Fibroblast of the conjunctiva (primary cell): ENCODE data around the gene ZNF217.
A peak's percentile ranks its signal among the peaks of the same experiment; 100 is the strongest.
"Not testable (repeated sequence)": the region's sequence is repeated elsewhere in the genome, so short reads cannot be mapped to it uniquely, and the experiment has no call there.

Experiments used
- DNase-seq: peaks from one replicate; pipeline ENCODE4 v3.0.0-alpha.2; 2010; ENCODE audit warnings: low read depth

ZNF217 gene

DNA sequence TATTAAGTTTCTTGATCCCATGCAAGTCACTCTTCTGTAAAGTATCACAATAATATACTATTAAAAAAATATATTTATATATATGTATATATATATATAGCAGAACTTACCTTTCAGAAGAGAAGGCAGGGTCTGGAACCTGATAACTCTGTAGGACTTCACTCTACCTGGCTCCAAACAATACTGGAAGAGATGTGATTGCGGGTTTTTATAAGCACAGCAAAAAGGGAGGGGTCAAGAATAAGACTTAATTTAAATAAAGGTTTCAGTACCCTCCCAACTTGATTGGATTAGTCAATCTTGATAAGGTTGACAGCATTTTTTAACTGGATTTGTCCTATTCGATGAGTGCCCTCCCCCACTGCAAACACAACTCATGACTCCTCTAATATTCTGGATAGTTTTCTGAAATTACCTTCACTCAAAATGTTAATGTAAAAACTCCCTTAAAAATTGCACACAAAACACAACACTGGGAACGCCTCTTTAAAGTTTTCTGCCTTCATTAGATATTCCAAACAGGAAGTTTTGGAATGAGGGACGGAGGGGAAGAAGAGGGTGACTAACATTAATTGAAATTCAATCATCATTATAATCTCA is 4.0 kb upstream of the ZNF217 start:
- DNase-seq, result no peak

DNA sequence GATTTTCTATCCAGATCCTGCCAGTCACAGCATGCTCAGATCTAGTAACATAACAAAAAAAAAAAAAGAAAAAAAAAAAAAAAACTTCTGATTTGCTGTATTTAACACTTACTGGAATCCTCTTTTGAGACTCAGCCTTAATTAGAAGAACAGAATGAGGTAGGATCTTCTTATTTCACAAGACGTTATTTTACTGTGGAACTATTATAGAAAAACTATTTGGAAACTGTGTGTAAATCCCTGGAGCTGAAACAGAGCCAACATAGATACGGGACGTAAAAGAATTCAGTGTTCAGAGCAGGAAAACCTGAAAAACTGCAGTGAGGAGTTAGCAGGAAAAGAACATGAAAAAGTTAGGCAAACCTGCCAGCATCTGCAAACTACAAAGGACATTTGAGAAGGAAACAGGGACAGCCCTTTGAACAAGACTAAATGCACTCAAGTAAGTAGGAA is 3.4 kb upstream of the ZNF217 start:
- no peak for DNase-seq

DNA sequence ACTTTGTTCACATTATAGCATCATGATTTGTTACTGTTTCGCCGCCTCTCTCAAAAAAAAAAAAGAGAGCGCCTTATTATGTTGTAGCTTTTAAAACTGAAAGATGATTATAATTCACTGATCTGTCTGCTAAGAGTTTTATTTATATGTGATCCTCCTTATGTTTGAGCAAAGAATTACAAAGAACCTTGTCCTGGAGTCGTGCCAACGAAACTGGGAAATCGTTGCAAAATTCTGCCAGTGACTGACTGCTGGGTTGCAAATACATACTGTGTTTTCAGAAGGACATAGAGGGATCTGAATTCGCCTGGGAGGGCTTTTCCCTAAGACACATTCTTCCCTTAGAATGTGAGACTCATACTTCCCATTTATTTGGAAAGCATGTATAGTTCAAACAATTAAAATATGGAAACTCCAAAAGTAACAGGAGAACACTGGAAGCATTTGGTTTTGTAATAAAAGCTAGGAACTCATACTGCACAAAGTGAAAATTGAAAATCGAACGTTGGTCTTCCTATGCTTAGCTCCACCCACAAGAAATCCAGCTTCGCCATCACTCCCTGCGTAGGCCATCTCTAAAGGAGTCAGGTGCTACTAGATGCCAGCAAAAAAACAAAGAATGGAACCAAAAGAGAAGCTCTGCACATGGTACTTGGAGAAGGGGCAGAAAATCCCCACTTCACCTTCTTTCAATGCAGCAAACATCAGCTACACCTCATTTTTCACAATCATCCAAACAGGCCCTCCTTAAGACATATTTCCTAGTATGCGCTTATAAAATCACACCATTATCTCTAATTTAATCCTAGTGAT is 2.8 kb upstream of the ZNF217 start:
- DNase-seq, result not testable (repeated sequence)

DNA sequence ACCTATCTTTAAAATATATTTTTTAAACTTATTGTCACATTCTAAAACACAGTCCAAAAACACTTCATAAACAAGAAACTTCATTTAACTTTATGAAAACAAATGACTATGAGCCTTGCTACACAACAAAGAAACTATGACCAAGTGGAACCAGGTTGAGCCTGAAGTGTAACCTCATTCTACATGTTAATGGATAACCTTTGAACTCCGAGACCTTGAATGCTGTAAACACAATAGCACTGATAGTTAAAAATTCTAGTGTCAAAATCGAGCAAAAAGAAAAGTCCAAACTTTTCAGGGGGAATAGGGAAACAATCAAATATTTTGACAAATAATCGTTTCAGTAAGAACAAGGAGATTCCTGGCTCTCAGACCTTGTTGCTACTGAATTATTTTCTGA is 2.1 kb upstream of the ZNF217 start:
- not testable (repeated sequence) for DNase-seq

DNA sequence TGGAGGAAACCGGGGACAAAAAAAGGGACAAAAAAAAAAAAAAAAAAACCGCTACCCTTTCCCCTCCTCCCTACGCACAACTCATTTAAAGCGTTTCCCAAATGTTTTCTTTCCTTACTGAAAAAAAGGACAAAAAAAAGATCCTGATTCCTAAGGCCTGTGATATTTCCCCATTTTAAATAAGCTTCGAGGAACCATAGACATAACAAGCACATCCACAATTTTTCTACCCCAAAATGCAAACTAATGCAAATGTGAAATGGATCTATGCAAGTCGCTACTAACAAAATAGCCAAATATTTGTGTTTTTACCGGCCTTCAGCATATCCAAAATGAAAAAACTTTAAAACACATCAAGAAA is 1.4 kb upstream of the ZNF217 start:
- DNase-seq, result no peak

DNA sequence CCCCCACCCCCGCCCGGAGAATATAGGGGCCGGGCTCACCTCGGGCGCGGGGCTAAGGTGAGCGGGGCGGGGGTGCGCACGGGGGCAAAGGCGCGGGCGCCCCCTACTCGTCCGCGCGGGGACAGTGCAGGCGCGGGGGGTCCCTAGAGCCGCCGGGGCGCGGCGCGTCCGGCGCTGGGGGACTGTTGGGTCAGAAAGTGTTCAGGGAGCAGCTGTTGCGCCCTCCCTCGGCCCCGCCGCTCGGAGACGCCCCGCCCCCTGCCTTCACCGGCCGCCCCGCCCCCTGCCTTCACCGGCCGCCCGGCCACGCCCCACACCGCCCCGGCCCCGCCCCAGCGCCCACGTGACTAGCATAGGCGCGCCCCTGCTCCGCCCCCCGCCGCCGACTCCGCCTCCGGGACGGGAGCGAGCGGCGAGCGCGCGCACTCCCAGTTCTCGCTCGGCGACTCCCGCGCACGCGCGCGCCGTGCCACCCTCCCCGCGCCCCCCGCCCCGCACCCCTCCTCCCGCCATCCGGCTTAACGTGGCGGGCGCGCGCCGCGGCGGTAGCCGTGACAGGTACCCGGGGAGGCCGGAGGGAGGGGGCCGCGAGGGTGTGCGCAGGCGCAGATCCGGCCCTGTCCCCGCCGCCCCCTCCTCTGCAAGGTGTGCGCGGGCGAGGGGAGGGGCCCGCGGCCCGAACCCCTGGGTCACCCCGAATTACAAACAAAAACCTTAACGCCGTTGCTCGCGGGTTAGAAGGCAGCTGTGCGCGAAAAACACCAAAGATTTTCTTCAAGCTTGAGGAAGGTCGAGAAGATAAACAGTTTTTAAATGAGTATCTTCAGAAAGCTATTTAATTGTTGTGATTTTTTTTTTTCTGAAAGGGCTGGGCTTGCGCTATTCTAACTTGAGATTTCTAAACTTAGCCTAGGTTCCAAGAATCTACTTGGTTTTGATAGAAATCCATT is 704 bp upstream of the ZNF217 start:
- peak; percentile 83 for DNase-seq

DNA sequence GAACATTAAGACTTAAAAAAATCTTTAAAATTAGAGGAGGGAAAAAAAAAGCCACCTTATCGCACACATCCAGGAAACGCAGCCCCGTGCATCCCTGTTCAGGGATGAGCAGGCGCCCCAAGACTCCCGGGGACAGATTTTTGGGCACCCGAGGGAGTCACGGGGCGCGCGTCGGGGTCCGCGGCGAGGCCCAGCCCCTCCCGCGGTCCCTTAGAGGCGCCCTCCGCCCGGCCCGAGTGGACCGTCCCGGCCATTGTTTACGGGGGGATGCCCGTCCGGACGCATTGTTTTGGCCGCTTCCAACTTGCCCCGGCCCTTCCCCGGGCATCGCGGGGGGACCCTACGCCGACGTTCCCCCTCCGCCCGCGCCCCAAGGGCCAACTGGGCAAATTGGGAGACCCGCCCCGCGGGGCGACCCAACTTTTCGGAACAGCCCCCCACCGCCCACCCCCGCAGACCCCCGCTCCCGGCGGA is 610 bp downstream of the ZNF217 start:
- DNase-seq, result no peak

DNA sequence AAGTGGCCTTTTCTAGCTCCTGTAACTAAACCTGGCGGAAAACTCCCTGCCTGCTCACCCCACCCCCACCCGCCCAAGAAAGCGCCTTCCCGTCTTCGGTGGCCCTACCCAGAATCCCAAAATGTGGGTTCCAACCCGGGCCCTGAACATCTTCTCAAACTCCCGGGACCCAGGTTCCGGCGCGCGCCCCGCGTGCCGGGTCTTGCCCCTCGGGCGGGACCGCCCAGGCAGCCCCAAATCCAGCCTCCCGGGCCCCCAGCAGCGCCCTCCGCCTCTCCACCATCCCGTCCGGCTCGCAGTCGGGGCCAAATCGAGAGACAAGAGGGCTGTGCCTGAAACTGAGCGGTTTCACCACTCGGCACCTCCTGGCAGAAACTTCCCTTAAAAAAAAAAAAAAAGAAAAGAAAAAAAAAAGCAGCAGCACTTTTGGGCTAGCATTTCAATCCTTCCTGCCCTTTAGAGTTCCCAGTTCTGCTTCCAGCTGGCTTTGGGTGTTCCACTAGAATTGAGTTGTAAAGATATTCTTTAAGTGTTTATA is 1.1 kb downstream of the ZNF217 start:
- not testable (repeated sequence) for DNase-seq

DNA sequence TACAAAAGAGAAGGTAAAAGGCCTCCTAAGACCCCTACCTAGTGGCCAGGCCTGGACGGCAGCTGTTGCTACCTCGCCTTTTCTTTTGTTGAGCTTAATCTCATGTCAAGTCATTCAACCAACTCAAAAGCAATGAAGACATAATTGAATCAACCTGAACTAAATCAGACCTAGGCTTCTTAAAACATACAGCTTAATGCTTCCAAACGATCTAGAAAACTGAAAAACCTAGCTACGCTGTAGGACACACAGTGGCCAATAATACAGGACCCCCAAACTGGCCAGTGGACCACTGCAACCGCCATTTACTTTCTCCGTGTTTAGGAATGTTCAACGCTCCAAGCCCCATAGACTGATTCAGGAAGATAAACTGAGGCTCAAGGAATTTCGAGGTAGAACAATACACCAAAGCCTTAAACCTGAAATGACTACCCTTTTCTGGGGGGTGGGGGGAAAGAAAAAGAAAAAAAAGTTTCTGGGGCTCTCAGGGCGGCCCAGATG is 1.6 kb downstream of the ZNF217 start:
- DNase-seq, result not testable (repeated sequence)

DNA sequence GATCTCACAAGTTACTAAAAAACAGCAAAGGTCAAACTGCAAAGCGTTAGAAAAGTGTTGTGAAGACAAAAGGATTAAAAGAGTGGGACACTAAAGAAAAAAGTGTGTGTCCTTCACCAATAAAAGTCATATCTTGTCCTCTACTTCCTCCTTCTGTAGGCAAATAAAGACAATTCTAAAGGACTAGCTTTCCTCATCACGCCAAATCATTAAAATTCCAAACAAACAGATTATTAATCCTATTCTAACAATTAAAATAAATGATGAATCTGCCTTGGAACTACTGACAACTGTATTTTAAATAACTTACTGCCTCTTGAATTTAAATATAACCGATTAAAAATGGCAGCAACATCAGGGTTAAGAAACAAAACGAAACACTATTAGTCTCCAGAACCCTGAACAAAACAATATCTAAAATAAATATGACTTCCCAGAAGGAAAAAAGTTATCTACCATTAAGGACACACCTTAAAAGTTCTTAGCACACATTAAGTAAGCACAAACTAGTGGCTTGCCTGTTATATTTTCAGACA is 2.4 kb downstream of the ZNF217 start:
- DNase-seq, result not testable (repeated sequence)

DNA sequence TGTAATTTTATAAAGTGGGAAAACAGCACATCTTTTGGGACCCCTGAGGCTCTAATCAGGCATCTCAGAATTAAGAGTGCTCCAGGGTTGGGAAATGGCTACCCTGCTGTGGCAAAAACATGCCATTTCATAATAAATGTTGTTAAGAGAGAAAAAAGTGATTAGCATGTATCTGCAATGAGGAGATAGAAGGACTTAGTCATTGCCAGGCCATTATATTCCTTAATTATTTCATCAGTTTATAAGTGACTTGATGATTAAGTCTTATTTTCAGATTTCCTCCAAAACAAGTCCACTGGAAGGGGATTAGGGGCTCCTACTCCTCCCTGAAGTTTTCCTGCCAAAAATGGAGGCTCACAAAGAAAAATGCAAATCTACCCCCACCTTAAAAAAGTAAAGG is 3.0 kb downstream of the ZNF217 start:
- DNase-seq, result not testable (repeated sequence)

DNA sequence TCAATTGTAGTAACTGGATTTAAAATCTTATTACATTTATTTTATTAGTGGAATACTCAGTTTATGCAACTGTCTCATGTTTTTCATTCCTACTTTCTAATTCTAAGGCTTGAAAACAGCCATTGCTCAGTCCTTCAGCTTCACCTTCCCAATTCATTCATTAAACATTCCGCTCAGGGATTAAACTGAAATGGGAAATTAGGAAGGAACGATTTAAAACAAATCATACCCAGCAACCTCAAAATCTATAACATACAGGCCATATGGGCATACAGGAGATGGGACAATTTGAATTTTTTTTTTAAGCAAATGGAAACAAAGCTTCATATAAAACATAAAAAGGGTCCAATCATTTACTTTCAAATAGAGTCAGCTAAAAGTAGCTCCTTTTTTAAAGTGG is 3.5 kb downstream of the ZNF217 start:
- DNase-seq, result not testable (repeated sequence)

DNA sequence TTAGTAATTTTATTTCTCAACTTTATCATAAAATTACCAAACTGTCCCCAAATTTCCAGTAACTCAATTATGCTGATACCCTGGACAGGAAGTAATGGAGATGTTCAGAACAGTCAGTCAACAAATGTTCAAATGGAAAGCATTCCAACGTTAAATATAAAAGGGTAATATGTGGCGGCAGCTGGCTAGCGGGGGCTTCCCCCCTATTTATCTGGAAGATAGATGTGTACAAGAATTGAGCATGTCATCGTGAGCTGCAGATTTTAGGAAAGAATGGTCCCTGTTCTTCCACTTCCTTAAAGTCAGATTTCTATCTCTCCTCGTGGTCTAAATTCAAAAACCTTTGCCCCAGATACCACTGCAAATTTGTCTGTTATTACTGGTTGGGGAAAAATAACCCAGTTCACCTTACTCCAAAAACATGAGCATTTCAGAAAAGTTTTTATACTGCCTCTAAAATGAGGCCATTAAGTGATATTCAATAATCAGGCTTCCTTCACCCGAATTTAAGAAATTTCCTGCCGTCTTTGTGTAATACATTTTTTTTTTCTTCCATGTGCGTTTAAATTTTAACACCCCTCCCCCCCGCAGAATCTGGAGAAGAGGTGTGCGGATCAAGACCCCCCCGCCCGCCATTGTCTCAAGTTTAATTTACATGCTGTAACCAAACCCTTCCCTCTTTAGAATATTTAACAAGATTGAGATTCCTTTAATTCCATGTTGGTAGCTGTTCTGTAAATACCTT is 4.1 kb downstream of the ZNF217 start:
- DNase-seq, result not testable (repeated sequence)

DNA sequence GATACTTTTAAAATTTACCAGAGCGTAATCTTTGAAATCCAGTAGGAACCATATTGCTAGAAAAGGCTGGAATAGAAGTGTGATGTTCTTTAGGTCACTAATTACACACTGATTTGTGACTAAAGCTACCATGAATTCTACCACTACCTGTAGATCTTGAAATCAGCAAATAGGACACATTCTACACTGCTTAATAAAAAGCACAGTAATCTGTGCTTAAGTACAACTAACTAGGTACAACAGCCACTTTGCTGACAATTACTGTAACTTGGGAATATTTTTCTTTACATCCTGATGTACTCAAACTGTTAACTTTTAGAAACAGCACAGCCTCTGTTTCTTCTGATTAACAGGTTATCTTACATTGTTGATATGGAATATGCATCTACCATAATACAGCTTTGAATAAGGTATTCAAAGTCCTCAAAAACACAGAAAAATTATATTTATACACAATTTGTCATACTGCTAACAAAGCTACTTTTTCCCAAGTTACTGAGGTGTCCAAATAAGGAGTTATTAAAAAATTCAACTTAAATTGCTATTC is 6.4 kb downstream of the ZNF217 start:
- DNase-seq, result not testable (repeated sequence)

DNA sequence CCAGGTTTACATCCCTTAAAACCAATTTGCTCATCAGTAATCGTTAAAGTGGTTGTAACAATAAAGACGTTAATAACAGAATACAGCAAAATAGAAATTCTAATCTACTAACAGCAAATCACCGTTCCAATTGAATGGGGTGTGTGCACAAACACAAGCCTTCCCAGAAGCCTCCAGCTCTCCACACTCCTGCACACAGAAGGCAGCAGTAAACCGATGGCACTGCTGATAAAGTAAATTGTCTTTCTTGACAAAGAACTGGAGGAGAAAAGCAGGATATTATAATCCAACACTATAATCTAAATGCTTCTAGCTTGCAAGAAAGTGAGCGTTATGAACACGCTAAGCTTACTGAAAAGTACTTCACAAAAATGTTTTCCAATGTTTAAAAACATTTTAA is 7.0 kb downstream of the ZNF217 start:
- DNase-seq, result no peak

DNA sequence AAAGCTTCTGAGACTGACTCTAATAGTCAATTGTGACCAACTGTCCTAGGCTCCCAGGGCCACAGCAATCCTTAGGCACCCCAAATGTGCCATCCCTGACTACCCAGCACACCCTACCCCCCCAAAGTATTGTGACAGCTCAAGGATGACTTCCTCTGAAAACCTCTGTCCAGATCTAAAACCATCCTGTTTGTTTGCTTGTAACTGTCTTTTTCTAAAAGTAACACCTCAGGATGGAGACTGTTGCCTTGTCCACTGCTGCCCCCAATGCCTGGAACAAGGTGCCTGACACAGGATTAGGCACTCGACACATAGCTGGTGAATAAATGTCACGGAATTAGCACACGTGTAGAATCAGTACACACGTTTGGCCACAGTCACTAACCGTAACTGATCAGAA is 7.7 kb downstream of the ZNF217 start:
- DNase-seq, result not testable (repeated sequence)

DNA sequence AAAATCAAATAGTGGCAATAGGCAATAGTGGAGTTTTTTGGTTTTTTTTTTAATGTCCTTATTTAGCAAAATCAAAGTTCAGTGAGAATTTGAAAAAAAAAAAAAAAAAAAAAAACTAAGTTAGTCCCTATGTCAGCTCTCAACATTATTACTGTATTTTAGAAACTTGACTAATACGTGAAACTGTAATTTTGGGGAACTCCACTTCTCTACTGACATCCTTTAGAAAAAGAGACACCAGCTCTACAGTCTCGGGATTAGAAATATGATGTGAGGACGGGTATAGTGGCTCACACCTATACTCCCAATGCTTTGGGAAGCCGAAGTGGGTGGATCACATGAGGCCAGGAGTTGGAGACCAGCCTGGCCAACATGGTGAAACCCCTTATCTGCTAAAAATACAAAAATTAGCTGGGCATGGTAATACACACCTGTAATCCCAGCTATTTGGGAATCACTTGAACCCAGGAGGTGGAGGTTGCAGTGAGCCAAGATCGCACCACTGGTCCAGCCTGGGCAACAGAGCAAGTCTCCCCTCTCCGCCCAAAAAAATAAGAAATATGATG is 8.6 kb downstream of the ZNF217 start:
- DNase-seq, result not testable (repeated sequence)

DNA sequence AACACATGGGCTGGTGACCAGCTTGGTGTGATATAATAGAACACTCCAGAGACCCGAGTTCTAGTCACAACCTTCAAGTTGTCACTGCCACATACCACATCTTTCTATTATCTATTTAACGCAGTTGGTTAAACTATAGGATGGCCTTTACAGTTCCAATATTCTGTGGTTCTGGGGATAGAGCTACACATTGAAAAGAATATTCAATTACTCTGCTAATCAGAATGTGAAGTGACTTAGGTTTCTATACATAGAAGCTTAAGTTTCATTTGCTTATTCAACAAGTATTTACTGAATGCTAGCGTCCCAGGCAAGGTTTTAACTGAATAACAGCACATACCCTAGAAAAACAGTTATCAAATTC is 9.1 kb downstream of the ZNF217 start:
- not testable (repeated sequence) for DNase-seq

DNA sequence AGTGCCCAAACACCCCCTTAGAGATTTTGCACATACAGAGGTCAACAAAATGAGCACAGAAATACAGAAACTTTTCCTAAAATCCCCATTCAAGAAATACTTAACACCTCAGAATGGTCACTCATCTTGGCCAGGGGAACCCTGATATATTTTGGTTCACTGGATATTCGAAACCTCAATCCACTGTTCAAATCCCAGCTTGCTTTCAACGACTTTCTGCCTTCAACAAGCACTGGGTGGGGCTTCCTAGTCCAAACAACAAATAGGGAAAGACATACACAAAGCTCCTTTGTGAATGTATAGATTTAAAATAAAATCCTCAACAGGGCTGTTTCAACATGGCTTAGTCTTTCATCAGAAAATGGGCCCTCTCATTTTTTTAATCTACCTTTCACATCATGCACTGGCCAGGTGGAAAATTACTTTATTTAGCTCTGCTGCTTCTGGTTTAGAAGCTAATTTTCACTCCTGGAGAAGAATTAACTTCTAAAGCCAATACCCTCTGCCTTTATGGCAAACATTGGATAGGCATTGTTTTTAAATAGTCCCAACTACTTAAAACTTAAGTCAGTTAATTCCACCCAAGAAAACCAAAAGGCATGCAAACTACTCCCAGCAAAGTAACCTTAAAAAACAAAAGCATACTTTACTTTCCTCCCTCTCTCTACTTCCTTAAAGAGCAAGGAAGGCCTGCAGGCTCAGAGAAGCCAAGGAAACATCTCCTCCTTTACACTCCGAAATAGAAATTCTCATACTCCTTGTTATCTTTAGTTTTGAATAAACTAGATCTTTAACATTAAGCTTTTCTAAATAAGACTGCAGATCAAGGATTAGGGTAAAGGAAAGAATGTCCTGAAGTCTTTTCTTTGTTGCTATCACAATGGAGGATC is 9.7 kb downstream of the ZNF217 start:
- DNase-seq, result not testable (repeated sequence)
